Astrocyte (in vitro differentiated cells and primary cell): ENCODE results near the gene SV2A.

Source experiments
- EZH2 ChIP-seq: IDR thresholded peaks from 2 replicates; pipeline ENCODE4 v1.6.1; 2012; ENCODE audit warnings: mild to moderate bottlenecking, low read length, inconsistent platforms; ENCODE audit not compliant: insufficient read depth
- TF ChIP-seq, protein P1 (sequence below): IDR thresholded peaks from 2 replicates; pipeline ENCODE4 v1.5.1; 2011; ENCODE audit warnings: low read depth, mild to moderate bottlenecking, inconsistent platforms, low read length, moderate library complexity; ENCODE audit not compliant: insufficient read depth

DNA sequence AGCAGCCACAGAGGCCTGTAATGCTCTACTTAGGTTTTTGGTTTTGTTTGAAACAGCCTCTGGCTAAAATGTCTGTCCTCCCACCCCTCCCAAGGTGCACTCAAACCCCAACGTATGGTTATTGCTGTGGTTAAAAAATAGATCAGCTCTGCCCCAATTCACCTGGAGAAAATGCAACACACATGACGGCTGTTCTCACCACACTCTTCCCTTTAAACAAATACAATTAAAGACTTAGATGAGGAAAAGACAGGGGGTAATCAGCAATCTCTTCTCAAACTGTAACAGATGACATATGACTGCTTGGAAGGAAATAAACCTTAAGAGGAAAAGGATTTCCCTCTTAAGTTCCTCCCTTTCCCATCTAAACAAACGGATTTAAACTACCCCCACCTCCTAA is 25.2 kb upstream of the SV2A start:
- TF ChIP-seq, protein P1, sequence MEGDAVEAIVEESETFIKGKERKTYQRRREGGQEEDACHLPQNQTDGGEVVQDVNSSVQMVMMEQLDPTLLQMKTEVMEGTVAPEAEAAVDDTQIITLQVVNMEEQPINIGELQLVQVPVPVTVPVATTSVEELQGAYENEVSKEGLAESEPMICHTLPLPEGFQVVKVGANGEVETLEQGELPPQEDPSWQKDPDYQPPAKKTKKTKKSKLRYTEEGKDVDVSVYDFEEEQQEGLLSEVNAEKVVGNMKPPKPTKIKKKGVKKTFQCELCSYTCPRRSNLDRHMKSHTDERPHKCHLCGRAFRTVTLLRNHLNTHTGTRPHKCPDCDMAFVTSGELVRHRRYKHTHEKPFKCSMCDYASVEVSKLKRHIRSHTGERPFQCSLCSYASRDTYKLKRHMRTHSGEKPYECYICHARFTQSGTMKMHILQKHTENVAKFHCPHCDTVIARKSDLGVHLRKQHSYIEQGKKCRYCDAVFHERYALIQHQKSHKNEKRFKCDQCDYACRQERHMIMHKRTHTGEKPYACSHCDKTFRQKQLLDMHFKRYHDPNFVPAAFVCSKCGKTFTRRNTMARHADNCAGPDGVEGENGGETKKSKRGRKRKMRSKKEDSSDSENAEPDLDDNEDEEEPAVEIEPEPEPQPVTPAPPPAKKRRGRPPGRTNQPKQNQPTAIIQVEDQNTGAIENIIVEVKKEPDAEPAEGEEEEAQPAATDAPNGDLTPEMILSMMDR = no peak
- no peak for TF ChIP-seq EZH2
